Tibial nerve (tissue), 4 donors: ENCODE measurements around the gene C2. TPM values are rescaled to one million over a fixed set of nuclear protein-coding genes. Genes with fewer than 3 reads are reported as not detected.
"Not testable (repeated sequence)": the region's sequence is repeated elsewhere in the genome, so short reads cannot be mapped to it uniquely, and the experiment has no call there.

Source experiments
- DNase-seq, 2 donors: peaks; one replicate each; pipeline ENCODE4 v3.0.0-alpha.2; 2019; ENCODE audit warnings: low spot score in 2 of 2
- H3K27ac ChIP-seq, 4 donors: fragments of 200-600 bp; sonication (generic) in 3 of 4; one replicate each; pipeline ENCODE4 v1.5.1; 2017 to 2019; ENCODE audit warnings: mild to moderate bottlenecking in 1 of 4
- H3K27me3 ChIP-seq, 2 donors: fragments of 200-600 bp; sonication (generic) in 1 of 2; one replicate each; pipeline versions ENCODE4 v1.5.1 to v1.6.0; 2017 to 2019
- H3K36me3 ChIP-seq, 3 donors: fragments of 200-600 bp; sonication (generic); one replicate each; pipeline ENCODE4 v1.5.1; 2018 to 2019
- H3K4me1 ChIP-seq, 4 donors: fragments of 200-600 bp; sonication (generic) in 3 of 4; one replicate each; pipeline ENCODE4 v1.5.1; 2017 to 2019
- H3K4me3 ChIP-seq, 4 donors: fragments of 200-600 bp; sonication (generic) in 3 of 4; one replicate each; pipeline ENCODE4 v1.5.1; 2017 to 2019; ENCODE audit warnings: mild to moderate bottlenecking in 1 of 4, moderate library complexity in 1 of 4
- H3K9me3 ChIP-seq, 4 donors: fragments of 200-600 bp; sonication (generic) in 3 of 4; one replicate each; pipeline ENCODE4 v1.5.1; 2017 to 2019
- CTCF ChIP-seq, 5 experiments: fragments of 200-600 bp in 3 of 5; fragments of 450-650 bp in 2 of 5; sonication (generic) in 3 of 5; IDR thresholded peaks; one replicate each; pipeline ENCODE4 v1.5.1; 2016 to 2019; ENCODE audit warnings: antibody characterized with exemption in 5 of 5, mild to moderate bottlenecking in 3 of 5, moderate library complexity in 2 of 5
- EP300 ChIP-seq, 2 donors: sonication (generic); formaldehyde crosslinking; IDR thresholded peaks; one replicate each; pipeline ENCODE4 v1.6.1; 2017; ENCODE audit warnings: antibody characterized with exemption in 2 of 2, mild to moderate bottlenecking in 1 of 2
- POLR2A ChIP-seq, 2 donors: fragments of 450-650 bp; IDR thresholded peaks; one replicate each; pipeline ENCODE4 v1.6.1; 2017; ENCODE audit warnings: antibody characterized with exemption in 2 of 2, mild to moderate bottlenecking in 2 of 2, moderate library complexity in 2 of 2
- WGBS, 2 donors: methylation state at CpG; one replicate each; pipeline ENCODE4 v1.1.5; 2018; 5-methylcytosine and 5-hydroxymethylcytosine counted together
- total RNA-seq, 4 donors: library from RNA; depleted of rRNA; stranded (reverse); fragments of >200 nt; gene quantifications; one replicate each; pipeline ENCODE4 v1.1.0, GENCODE V29; 2016

Gene C2
- total RNA-seq, 4 donors from 2014 or later = 4.6 to 17.4 (median 6.1) TPM

- H3K27me3 ChIP-seq = no peaks in the 10 kb centered on the region
- peak within 1 kb of the TSS; percentile 66 to 93 (median 73) for H3K4me3 ChIP-seq
- peak within 1 kb of the TSS; percentile 95 to 100 (median 98) for H3K27ac ChIP-seq
- peaks cover 0 to 36% (median 17%) of the 10 kb centered on the region in 4 donors for H3K4me1 ChIP-seq
- peaks cover 0 to 52% (median 8%) of the 10 kb centered on the region in 3 donors for H3K36me3 ChIP-seq
- peak; percentile 90 to 95 for DNase-seq
- WGBS, 2 donors = 0 to 1% methylated on average over 42 to 62 of the region's 62 CpGs
- TF ChIP-seq CTCF (IDR thresholded peaks at IDR 0.05) (peak in 1 of 5 experiments; percentile 42), EP300 (IDR thresholded peaks at IDR 0.05) (peak; percentile 94 to 96), POLR2A (IDR thresholded peaks at IDR 0.05) (peak; percentile 35 to 65)
- no peaks in the 10 kb centered on the region for H3K9me3 ChIP-seq
Observed at GRCh38 chr6:31971993-31972708, 44.6 kb downstream of the C2 start, which contains the start of gene DXO. TSS of gene DXO (minus strand) at chr6:31972138. CDS start at chr6:31971675, 463 bp downstream.

- H3K36me3 ChIP-seq = peaks cover 0 to 45% (median 8%) of the 10 kb centered on the region in 3 donors
- no peaks in the 10 kb centered on the region for H3K9me3 ChIP-seq
- H3K27ac ChIP-seq = peak overlapping the region; percentile 95 to 100 (median 98)
- WGBS, 2 donors = 7 to 8% methylated on average over 9 to 19 of the region's 19 CpGs
- H3K4me3 ChIP-seq = peak overlapping the region; percentile 66 to 93 (median 73)
- TF ChIP-seq EP300 (IDR thresholded peaks at IDR 0.05) (no peak), CTCF (IDR thresholded peaks at IDR 0.05) (no peak), POLR2A (IDR thresholded peaks at IDR 0.05) (no peak)
- DNase-seq = no peak
- peaks cover 0 to 36% (median 17%) of the 10 kb centered on the region in 4 donors for H3K4me1 ChIP-seq
- no peaks in the 10 kb centered on the region for H3K27me3 ChIP-seq
Observed at GRCh38 chr6:31972709-31973350, 45.3 kb downstream of the C2 start.

- H3K27me3 ChIP-seq, DNase-seq, H3K4me3 ChIP-seq, H3K27ac ChIP-seq, H3K9me3 ChIP-seq: not testable (repeated sequence)
- peaks cover 0 to 31% (median 15%) of the 10 kb centered on the region in 4 donors for H3K4me1 ChIP-seq
- WGBS, 2 donors = 97% methylated on average over 13 of the region's 30 CpGs; no CpG with 5 or more reads in 1 of the 2 donors
- H3K36me3 ChIP-seq = peaks cover 0 to 33% (median 0%) of the 10 kb centered on the region in 3 donors
Observed at GRCh38 chr6:31976065-31976464, 48.5 kb downstream of the C2 start.

- no peak for TF ChIP-seq EP300 (IDR thresholded peaks at IDR 0.05)
- TF ChIP-seq POLR2A (IDR thresholded peaks at IDR 0.05) = no peak
- no peak for TF ChIP-seq CTCF (IDR thresholded peaks at IDR 0.05)
- Histone ChIP-seq H3K4me1 (peaks cover 0 to 21% (median 8%) of the 10 kb centered on the region in 4 donors), H3K9me3 (no peaks in the 10 kb centered on the region), H3K27ac (peak overlapping the region in 2 of 4 donors; percentile 8 to 18), H3K27me3 (no peaks in the 10 kb centered on the region), H3K4me3 (no peak overlapping the region), H3K36me3 (peaks cover 0 to 33% (median 0%) of the 10 kb centered on the region in 3 donors)
- DNase-seq = no peak
- WGBS, 2 donors = 89 to 90% methylated on average over 12 of the region's 12 CpGs
Observed at GRCh38 chr6:31977816-31978431, 50.4 kb downstream of the C2 start.

GRCh38 chr6:31978831-31979230 is 51.3 kb downstream of the C2 start:
- Histone ChIP-seq H3K4me1 (peaks cover 0 to 12% (median 2%) of the 10 kb centered on the region in 4 donors), H3K27me3 (no peaks in the 10 kb centered on the region), H3K36me3 (peaks cover 0 to 33% (median 0%) of the 10 kb centered on the region in 3 donors), H3K4me3 (no peak overlapping the region), H3K27ac (peak overlapping the region in 2 of 4 donors; percentile 24 to 26), H3K9me3 (no peaks in the 10 kb centered on the region)
- TF ChIP-seq EP300 (IDR thresholded peaks at IDR 0.05) (no peak), CTCF (IDR thresholded peaks at IDR 0.05) (no peak), POLR2A (IDR thresholded peaks at IDR 0.05) (no peak)
- WGBS, 2 donors = 81 to 85% methylated on average over 5 of the region's 5 CpGs
- DNase-seq = no peak
